GM19193 (cell line): ENCODE measurements around the gene UBA3.
A peak's percentile ranks its signal among the peaks of the same experiment; 100 is the strongest.

Source experiments
- POLR2A ChIP-seq: IDR thresholded peaks from 4 replicates; pipeline ENCODE4 v1.6.1; 2011; ENCODE audit not compliant: insufficient read depth, insufficient read length; ENCODE audit errors: extremely low read depth

Gene UBA3

DNA sequence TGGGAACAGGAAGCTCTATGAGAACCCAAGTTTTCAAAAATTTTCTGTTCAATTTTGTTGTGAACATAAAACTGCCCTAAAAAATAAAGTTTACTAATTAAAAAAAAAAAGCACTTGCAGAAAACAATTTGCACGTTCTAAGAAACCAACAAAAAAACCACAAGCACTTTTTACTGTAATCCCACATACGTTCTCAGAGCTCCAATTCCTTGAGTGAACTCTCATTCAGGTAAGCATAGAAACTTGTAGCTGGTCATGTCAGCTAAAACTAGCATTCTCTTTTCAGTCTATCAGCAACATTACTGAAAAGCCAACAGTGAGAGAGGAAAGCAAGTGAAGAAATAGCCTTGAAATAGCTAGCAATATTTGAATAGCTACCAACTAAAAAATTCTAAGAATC, 16.5 kb downstream of the UBA3 start:
- TF ChIP-seq POLR2A = no peak

DNA sequence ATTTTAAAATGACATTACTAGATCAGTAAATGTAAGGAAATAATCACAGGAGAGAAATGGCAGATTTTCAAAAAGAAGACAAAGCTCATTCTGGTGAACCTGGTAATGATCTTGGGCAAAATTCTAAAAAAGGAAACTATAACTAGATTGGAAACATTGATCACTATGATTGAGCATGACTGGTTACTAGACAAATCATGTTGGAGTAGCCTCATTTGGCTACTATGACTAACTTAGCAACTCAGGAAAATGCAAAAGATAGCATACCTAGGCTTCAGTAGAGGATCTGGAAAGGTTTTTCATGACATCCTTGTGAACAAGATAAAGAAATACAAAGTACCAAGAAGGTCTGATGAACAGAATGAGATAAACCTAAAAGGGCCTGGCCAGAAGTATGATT, 20.5 kb downstream of the UBA3 start:
- no peak for TF ChIP-seq POLR2A

DNA sequence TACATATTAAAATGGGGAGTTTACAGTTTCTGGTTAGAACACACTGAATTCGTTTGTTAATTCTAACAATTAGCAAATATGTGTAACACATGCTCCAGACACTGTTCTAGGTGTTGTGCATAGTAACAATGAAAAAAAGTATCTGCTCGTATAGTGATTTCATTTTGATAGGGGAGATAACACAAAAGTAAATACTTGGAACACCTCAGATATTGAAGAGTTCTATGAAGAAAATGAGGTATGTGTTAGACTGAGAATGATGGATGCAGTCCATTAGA, 21.3 kb downstream of the UBA3 start:
- TF ChIP-seq POLR2A = no peak

DNA sequence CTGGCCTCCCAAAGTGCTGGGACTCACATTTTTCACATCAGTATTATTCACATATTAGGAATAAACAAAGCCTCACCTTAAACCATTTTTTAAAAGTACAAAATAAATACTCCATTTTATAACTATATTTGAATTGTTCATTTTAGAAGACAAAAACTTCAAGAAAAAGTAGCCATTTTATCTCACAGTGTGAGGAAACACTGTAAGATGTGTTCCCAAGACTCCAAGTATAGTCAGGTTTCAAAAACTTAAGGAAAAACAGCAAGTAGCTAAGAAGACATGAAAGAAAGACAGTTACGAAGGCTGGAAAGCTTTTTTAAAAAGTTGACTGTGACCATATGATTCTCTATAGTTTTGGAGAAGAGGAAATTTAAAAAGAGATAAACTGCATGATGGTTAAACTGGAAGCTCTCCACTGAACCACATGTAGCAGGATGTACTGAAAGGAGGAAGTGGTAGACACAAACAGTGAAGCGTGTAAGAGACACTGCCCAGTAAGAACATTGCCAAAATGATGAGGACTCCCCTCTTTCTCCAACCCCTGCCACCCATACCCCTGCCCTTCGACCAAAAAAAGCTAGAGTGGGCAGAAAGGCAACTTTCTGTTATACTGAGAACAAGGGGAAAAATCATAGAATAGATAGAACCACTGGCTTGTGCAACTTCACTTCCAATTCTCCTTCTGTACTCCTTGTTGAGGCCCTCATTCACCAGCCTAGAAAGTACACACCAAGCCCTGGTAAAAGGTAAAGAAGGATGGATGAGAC, 21.8 kb downstream of the UBA3 start:
- TF ChIP-seq POLR2A = no peak

DNA sequence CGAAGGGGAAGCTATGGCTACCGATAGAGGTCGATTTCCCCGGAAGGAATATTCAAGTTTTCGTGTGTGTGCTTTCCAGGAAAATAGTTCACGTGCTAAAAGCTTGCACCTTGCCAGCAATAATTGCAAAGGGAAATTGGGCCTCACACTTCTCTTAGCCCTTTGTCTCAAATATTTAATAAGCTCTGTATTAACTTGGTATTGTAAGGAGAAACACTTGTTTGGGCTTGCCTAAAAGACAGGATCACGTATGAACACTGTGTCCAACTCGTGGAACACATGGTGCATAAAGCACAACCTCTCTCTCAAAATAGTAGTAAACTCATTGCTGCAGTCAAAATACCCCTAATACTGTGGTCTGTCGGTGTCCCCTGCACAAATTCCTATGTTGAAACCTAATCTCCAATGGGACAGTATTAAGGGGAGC, 27.7 kb downstream of the UBA3 start:
- TF ChIP-seq POLR2A = no peak

DNA sequence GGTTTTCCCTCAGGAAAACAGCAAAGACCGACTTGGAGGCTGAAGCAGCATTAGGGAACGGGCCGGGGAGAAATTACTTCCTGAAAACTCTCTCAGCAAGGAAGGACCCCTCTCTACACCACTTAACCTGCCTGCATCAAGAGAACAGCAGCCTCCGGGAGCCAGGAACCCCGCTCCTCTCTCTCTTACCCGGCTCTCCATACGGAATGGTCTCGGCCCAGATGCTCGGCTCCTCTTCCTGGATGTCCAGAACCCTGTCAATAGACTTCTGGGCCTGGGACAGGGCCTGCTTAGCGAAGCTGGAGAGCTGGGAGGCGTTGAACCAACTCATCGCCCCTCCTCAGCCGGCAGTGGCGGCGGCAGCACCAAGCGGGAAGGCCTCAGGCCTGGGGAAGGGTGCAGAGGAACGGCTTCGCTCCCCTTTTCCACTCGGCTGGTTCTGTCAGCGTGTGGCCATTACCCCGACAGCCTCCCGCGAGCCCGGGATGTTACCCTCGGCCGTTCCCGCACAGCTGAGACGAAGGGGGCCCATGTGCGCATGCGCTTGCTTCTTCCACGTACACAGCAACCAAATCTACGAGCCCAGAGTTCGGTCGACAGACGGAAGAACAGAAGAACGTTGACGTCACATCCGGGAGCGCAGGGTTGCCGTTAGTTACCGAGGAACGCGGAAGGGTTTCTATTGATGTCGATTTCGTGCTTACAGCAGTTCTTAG, 28.3 kb downstream of the UBA3 start, which contains the start of gene TMF1:
Gene TMF1 (minus strand): TSS at position 578 of the 716 bp plus-strand sequence. CDS start 247 bp downstream, at position 331.
- peak; percentile 77 for TF ChIP-seq POLR2A

DNA sequence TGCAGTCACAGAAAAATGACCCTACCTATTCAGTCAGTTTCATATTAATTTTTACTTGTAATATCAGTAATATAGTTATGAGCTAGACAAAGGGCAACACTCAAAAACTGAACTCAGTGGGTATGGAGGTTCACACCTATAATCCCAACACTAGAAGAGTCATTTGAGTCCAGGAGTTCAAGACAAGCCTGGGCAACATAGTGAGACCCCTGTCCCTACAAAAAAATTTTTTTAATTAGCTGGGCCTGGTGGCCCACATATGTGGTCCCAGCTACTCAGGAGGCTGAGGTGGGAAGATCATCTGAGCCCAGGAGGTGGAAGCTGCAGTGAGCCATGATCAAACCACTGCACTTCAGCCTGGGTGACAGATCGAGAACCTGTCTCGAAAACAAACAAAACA, 31.2 kb downstream of the UBA3 start:
- TF ChIP-seq POLR2A = no peak

DNA sequence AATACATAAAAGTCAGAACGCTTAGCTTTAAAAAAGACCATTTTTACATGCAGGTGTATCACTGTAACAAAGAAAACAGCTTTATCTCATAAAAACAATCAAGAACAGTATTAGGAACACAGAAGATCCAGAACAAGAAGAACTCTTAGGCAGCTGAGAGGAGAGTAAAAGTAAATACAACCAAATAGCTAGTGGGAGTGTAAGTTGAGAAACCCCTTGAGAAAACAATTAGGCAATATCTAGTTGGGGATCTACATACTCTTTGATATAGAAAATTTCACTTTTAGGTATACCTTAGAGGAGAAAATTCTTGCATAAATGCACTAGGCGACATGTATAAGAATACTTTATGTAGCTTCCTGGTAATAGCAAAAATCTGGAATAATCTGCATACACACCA, 35.6 kb downstream of the UBA3 start:
- no peak for TF ChIP-seq POLR2A

DNA sequence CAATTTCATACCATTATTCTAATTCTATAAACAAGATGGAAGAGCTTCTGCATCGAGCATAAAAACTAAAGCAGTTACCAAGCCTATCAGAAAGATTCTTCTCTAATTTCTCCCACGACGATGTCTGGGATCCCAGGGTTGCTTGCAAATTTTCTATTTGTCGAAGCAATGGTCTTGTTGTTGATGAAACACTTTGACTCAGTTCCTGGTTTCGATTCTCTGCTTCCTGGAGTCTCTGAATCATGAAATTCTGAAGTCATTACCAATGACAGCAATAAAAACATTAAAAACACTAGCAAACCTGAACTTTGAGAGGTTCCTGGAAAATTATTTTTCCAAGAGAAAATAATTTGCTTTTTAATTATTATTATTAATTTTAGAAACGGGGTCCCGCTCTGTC, 46.7 kb downstream of the UBA3 start:
- TF ChIP-seq POLR2A = no peak

DNA sequence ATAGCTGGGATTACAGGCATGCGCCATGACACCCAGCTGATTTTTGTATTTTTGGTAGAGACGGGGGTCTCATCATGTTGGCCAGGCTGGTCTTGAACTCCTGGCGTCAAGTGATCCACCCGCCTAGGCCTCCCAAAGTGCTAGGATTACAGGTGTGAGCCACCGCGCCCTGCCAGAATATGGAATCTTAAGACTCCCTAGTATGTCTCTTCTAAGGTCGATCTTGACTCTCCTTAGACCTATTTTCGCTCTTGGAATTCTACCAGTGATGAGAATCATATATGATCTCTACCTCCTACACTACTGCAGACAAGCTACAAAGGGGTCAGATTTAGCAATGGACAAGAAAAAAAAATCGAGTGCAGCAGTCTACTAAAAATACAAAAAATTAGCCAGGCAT, 47.4 kb downstream of the UBA3 start:
- no peak for TF ChIP-seq POLR2A

DNA sequence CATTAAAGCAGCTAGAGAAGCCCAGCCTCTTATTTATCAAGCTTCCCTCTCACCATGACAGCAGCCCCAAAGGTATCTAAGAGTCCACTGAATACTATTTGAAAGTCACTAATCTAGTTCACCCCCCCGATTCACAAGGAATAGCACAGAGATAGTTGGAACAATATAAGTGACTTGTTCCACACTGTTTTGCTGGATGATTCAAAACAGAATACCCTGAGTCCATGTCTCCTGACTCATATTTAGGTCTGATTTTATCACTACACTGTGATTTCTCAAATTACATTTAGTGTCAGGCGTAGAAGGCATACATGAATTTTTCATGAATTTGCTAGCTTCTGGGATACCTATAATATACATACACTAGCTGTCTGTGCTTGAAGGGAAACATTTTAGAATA, 48.0 kb downstream of the UBA3 start:
- TF ChIP-seq POLR2A = no peak

DNA sequence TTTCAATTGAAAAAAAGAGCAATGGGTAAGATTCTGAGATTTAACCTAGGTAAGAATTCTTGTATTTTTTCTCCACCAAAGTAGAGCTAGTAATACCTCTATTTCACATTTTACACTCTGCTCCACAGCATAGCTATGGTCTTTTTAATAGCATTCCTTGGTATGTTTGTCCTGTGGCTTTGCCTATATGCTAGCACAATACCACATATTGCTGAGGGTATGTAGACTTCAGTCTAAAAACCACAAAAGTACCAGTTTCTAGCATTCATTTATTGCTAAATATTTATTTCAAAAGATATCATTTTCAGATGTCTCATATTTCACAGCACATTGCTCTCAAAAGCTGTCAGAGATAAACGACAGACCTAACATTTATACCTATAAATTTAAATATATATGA, 48.5 kb downstream of the UBA3 start:
- TF ChIP-seq POLR2A = no peak

DNA sequence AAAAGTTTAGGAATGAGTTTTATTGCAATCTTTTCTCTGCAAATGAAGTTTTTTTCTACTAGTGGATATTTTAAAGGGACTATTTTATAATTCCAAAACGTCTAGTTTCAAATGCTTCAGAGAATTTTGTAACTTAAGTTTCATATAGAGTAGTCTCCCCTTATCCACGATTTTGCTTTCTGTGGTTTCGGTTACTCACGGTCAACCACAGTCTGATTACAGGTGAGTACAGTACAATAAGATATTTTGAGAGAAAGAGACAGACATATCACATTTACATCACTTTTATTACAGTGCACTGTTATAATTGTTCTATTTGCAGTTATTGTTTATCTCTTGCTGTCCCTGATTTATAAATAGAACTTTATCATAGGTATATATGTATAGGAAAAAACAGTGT, 59.3 kb downstream of the UBA3 start:
- TF ChIP-seq POLR2A = no peak

DNA sequence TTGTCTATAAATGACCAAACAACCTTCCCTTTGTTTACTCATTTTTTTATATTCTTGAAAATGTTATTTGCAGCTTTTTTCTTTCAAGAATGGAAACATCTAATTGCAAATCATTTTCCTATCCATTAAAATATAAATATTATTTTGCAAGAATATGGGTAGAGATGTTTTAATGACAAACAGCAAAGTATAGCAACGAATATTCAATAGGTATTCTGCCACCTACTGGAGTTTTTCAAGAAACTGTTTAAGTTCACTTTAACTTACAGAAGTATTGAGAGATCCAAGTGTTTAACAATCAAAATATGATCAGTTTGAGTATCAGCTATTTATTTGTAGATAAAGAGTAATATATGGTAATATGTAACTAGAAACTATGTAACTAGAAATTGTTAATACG, 59.7 kb downstream of the UBA3 start:
- no peak for TF ChIP-seq POLR2A

DNA sequence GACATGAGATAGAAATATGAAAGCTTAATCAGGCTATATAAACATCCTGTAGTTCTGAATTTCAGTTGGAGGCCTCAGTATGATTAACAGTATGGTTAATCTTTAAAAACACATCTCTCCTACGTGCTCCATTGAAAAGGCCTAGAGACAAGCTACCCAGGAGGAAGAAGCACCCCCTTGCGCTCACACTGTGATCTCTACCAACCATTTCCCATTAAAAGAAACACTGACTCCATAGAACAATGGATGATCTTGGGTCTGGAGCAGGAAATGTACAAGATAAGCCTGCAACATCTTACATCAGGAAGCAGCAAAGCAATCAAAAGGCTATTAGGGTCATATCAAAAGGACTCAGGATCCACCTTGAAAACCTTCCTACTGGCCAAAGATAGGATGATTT, 63.3 kb downstream of the UBA3 start:
- no peak for TF ChIP-seq POLR2A

DNA sequence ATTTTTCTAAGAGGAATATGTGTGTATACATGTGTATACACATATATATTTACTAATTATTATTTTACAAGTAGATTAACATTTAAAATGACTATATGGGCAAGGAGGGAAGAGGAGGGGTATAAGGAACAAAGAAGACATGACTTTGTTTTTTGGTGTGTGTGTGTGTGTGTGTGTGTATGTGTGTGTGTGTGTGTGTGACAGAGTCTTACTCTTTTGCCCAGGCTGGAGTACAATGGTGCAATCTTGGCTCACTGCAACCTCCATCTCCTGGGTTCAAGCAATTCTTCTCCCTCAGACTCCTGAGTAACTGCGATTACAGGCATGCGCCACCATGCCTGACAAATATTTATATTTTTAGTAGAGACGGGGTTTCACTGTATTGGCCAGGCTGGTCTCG, 64.1 kb downstream of the UBA3 start:
- no peak for TF ChIP-seq POLR2A
